GM19351 (cell line): ENCODE data around the gene KDM5A.
"Not testable (repeated sequence)": the region's sequence is repeated elsewhere in the genome, so short reads cannot be mapped to it uniquely, and the experiment has no call there.

Experiments used
- ATAC-seq: cut with Tn5 transposase; IDR thresholded peaks from one replicate; pipeline ENCODE4 v1.9.1; 2021; ENCODE audit warnings: mild to moderate bottlenecking, moderate library complexity; ENCODE audit not compliant: unreplicated experiment

KDM5A gene

GRCh38 chr12:334125-334524, 55.0 kb downstream of the KDM5A start:
- no peak for ATAC-seq

GRCh38 chr12:332581-333205, 56.4 kb downstream of the KDM5A start:
- ATAC-seq: no peak

GRCh38 chr12:331287-331686, 57.8 kb downstream of the KDM5A start:
- ATAC-seq: no peak

- no peak for ATAC-seq
Observed at GRCh38 chr12:325906-326305, 63.2 kb downstream of the KDM5A start.

- no peak for ATAC-seq
Observed at GRCh38 chr12:323507-323906, 65.6 kb downstream of the KDM5A start.

GRCh38 chr12:321606-322326, 67.4 kb downstream of the KDM5A start:
- no peak for ATAC-seq

- ATAC-seq: no peak
Observed at GRCh38 chr12:318759-319515, 70.2 kb downstream of the KDM5A start.

- no peak for ATAC-seq
Observed at GRCh38 chr12:308511-308910, 80.6 kb downstream of the KDM5A start.

- ATAC-seq: no peak
Observed at GRCh38 chr12:307406-307805, 81.7 kb downstream of the KDM5A start.

GRCh38 chr12:304805-305204, 84.3 kb downstream of the KDM5A start:
- ATAC-seq: no peak

- not testable (repeated sequence) for ATAC-seq
Observed at GRCh38 chr12:302766-303165, 86.4 kb downstream of the KDM5A start.

- not testable (repeated sequence) for ATAC-seq
Observed at GRCh38 chr12:300166-300565, 89.0 kb downstream of the KDM5A start.

GRCh38 chr12:299511-299910, 89.6 kb downstream of the KDM5A start:
- ATAC-seq: not testable (repeated sequence)

GRCh38 chr12:298059-298458, 91.1 kb downstream of the KDM5A start:
- not testable (repeated sequence) for ATAC-seq

GRCh38 chr12:295132-295531, 94.0 kb downstream of the KDM5A start:
- no peak for ATAC-seq

GRCh38 chr12:293199-293598, 95.9 kb downstream of the KDM5A start:
- no peak for ATAC-seq

GRCh38 chr12:292186-292585, 96.9 kb downstream of the KDM5A start:
- no peak for ATAC-seq

GRCh38 chr12:291153-291723, 97.9 kb downstream of the KDM5A start:
- no peak for ATAC-seq

- no peak for ATAC-seq
Observed at GRCh38 chr12:288687-289086, 100.4 kb downstream of the KDM5A start.

GRCh38 chr12:286531-287300, 102.4 kb downstream of the KDM5A start:
- ATAC-seq: no peak

GRCh38 chr12:278046-278445, 111.1 kb downstream of the KDM5A start:
- no peak for ATAC-seq
